GM23338 (cell line): ENCODE data around the gene MAPK11.

Experiments used
- CTCF ChIP-seq, 2 experiments: fragments of 200-600 bp in 1 of 2; sonication (generic) in 1 of 2; conservative IDR thresholded peaks; 2 replicates each; pipeline versions ENCODE4 v1.5.1 to v1.6.1; 2016 to 2017; ENCODE audit warnings: antibody characterized with exemption in 2 of 2, low read depth in 2 of 2, mild to moderate bottlenecking in 2 of 2, moderate library complexity in 1 of 2
- EZH2 ChIP-seq: fragments of 200-600 bp; sonication (generic); IDR thresholded peaks from one replicate; pipeline ENCODE4 v1.8.0; 2017; ENCODE audit warnings: antibody characterized with exemption, mild to moderate bottlenecking, low read depth; ENCODE audit not compliant: unreplicated experiment
- JUNB ChIP-seq: IDR thresholded peaks from one replicate; pipeline ENCODE4 v1.6.1; 2016; ENCODE audit warnings: antibody characterized with exemption; ENCODE audit not compliant: unreplicated experiment
- POLR2AphosphoS5 ChIP-seq: IDR thresholded peaks from 2 replicates; pipeline ENCODE4 v1.6.1; 2016; ENCODE audit warnings: antibody characterized with exemption, low read depth

GRCh38 chr22:50289151-50289941, 19.2 kb upstream of the MAPK11 start:
- TF ChIP-seq JUNB (no peak), CTCF (conservative IDR thresholded peaks at IDR 0.05; ENCODE audit: low read depth in 2 of 2) (no peak), POLR2AphosphoS5 (no peak), EZH2 (no peak)
